HUES6 (cell line): ENCODE measurements around the gene GTSF1L.

Experiments
- H3K27ac ChIP-seq: 2 replicates; pipeline ENCODE4 v1.7.0; 2013; ENCODE audit warnings: low read depth, mild to moderate bottlenecking, low read length, inconsistent platforms
- H3K27me3 ChIP-seq: 2 replicates; pipeline ENCODE4 v1.6.1; 2013; ENCODE audit warnings: low read length; ENCODE audit not compliant: control insufficient read depth, insufficient read depth
- H3K36me3 ChIP-seq: 2 replicates; pipeline ENCODE4 v1.6.1; 2013; ENCODE audit warnings: low read length; ENCODE audit not compliant: control insufficient read depth, insufficient read depth
- H3K4me1 ChIP-seq: 2 replicates; pipeline ENCODE4 v1.6.1; 2013; ENCODE audit warnings: low read length; ENCODE audit not compliant: control insufficient read depth, insufficient read depth
- H3K4me3 ChIP-seq: 2 replicates; pipeline ENCODE4 v1.5.1; 2013; ENCODE audit warnings: low read depth, low read length
- H3K9ac ChIP-seq: one replicate; pipeline ENCODE4 v1.6.1; 2013; ENCODE audit warnings: mild to moderate bottlenecking, low read length
- H3K9me3 ChIP-seq: 2 replicates; pipeline ENCODE4 v1.6.1; 2013; ENCODE audit warnings: low read depth, low read length; ENCODE audit not compliant: control insufficient read depth, insufficient read depth

Gene GTSF1L

GRCh38 chr20:43726811-43727338, at the start of gene GTSF1L:
GTSF1L (minus strand) TSS chr20:43727002; CDS start chr20:43726694, 308 bp downstream.
- Histone ChIP-seq H3K36me3 (no peaks in the 10 kb centered on the region), H3K9me3 (no peaks in the 10 kb centered on the region), H3K4me3 (no peak within 1 kb of the TSS), H3K27ac (no peak within 1 kb of the TSS), H3K9ac (no peak within 1 kb of the TSS), H3K27me3 (no peaks in the 10 kb centered on the region), H3K4me1 (peaks cover under 1% of the 10 kb centered on the region)

DNA sequence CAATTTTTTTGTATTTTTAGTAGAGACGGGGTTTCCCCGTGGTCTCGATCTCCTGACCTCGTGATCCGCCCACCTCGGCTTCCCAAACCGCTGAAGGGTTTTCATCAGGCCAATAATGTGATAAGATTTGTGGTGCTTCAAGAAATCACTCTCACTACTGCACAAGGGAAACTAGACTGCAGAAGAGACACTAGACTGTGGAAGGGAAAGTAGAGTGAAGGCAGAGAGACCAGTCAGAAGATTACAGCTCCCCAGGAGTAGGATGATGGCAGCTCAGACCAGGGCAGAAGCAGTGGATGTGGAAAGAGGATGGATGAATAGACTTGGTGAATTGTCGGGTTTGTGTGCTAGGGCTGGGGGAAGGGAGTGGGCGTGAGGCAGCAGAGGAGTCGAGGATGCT, 48.0 kb upstream of the GTSF1L start:
- Histone ChIP-seq H3K27me3 (no peaks in the 10 kb centered on the region), H3K36me3 (no peaks in the 10 kb centered on the region), H3K4me1 (no peaks in the 10 kb centered on the region), H3K9me3 (peaks cover 20% of the 10 kb centered on the region), H3K27ac (no peak overlapping the region), H3K9ac (no peak overlapping the region), H3K4me3 (no peak overlapping the region)

DNA sequence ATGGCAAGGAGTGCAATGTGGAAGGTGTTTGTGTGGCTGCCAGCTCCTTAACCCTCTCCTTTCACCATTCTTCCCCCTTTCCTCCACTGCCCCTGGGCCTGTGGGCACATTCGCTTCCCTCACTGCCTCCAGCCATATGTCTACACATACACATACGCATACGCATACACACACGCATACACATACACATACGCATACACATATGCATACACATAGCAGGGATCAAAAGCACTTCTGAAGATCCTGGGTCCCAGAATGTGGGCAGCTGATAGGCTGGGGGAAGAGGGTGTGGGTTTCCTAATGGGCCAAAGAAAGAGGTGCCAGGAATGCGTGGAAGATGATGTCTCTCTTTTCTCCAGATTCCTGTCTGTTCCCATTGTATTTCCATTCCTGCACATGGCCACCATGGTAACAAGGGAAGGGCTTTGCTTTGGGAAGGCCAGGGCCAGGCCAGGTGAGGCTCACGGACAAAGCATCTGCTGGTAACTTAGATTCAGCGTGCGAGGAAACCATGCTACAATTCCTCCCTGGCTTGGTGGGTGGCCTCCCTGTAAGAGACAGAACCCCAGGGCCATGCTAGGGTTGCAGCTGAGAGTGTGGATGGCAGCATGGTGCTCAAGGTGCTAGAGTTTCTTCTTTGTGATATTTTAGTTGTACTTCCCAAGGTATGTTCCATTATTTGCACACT, 44.8 kb upstream of the GTSF1L start:
- no peak overlapping the region for H3K9ac ChIP-seq
- H3K4me1 ChIP-seq, result no peaks in the 10 kb centered on the region
- H3K27ac ChIP-seq, result no peak overlapping the region
- H3K4me3 ChIP-seq, result no peak overlapping the region
- no peaks in the 10 kb centered on the region for H3K36me3 ChIP-seq
- H3K9me3 ChIP-seq, result no peaks in the 10 kb centered on the region
- no peaks in the 10 kb centered on the region for H3K27me3 ChIP-seq

DNA sequence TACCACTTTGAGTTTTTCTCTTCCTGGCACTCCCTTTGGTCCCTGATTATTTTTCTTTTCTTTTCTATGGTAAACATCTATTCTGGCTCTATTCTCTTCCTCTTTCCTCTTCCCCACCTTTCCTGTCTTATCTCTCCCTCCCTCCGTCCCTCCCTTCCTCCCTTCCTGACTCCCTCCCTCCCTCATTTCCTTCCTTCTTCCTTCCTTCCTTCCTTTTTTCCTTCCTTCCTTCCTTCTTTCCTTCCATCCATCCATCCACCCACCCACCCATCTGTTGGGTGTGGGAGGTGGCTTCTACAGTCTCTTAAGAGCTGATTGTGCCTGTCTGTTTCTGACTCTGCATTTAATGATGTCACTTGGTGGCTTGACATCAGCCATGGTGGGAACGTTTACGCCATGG, 43.5 kb upstream of the GTSF1L start:
- no peaks in the 10 kb centered on the region for H3K27me3 ChIP-seq
- H3K4me1 ChIP-seq, result peaks cover 6% of the 10 kb centered on the region
- H3K9me3 ChIP-seq, result no peaks in the 10 kb centered on the region
- H3K36me3 ChIP-seq, result no peaks in the 10 kb centered on the region
- H3K4me3 ChIP-seq, result no peak overlapping the region
- no peak overlapping the region for H3K27ac ChIP-seq
- H3K9ac ChIP-seq, result no peak overlapping the region

GRCh38 chr20:43767686-43768474, 41.1 kb upstream of the GTSF1L start:
- no peaks in the 10 kb centered on the region for H3K36me3 ChIP-seq
- H3K27me3 ChIP-seq, result no peaks in the 10 kb centered on the region
- no peaks in the 10 kb centered on the region for H3K9me3 ChIP-seq
- H3K9ac ChIP-seq, result no peak overlapping the region
- H3K4me1 ChIP-seq, result peaks cover 6% of the 10 kb centered on the region
- H3K27ac ChIP-seq, result no peak overlapping the region
- no peak overlapping the region for H3K4me3 ChIP-seq

DNA sequence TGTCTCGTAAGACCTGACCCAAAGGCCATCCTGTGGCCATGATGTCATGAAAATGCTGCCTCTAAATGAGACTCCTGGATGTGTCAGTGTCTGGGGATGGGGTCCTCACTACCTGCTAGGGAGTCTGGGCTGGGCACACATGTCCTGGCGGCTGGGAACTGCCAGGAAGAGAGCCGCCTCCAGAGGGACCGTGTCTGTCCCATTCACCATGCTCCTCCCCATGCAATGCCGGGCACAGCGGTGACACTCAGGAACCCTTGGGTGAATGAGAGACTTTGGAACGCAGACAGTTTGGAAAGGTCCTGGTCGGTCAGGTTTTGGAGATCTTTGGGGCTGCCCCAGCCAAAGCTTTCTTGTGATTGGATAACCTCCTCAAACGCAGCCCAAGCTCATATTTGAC, 40.1 kb upstream of the GTSF1L start:
- Histone ChIP-seq H3K27me3 (no peaks in the 10 kb centered on the region), H3K9me3 (no peaks in the 10 kb centered on the region), H3K9ac (no peak overlapping the region), H3K4me1 (peaks cover 6% of the 10 kb centered on the region), H3K27ac (no peak overlapping the region), H3K4me3 (no peak overlapping the region), H3K36me3 (no peaks in the 10 kb centered on the region)

GRCh38 chr20:43766385-43766784, 39.6 kb upstream of the GTSF1L start:
- H3K9ac ChIP-seq, result no peak overlapping the region
- H3K27me3 ChIP-seq, result no peaks in the 10 kb centered on the region
- no peaks in the 10 kb centered on the region for H3K9me3 ChIP-seq
- H3K36me3 ChIP-seq, result no peaks in the 10 kb centered on the region
- no peak overlapping the region for H3K27ac ChIP-seq
- H3K4me3 ChIP-seq, result no peak overlapping the region
- H3K4me1 ChIP-seq, result peaks cover 6% of the 10 kb centered on the region

DNA sequence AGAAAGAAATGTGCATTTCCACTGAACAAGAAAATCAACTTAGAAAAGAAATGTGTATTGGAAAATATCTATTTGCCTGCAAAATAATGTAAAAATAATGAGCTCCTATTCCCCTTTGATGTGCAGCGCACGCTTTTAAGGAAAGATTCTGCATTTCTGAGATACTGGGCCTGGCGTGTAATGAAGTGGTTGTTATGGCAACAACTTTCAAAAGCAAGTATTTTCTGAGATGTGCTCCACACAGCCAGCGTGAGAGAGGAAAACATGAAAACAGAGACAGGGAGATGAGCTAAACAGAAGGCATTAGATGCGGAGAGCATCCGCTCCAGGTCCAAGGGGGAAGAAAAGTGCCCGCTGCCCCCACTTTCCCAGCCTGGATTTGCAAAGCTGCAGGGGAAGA, 39.1 kb upstream of the GTSF1L start:
- no peaks in the 10 kb centered on the region for H3K9me3 ChIP-seq
- no peaks in the 10 kb centered on the region for H3K27me3 ChIP-seq
- no peak overlapping the region for H3K27ac ChIP-seq
- H3K4me1 ChIP-seq, result peaks cover 6% of the 10 kb centered on the region
- H3K4me3 ChIP-seq, result no peak overlapping the region
- H3K9ac ChIP-seq, result no peak overlapping the region
- H3K36me3 ChIP-seq, result no peaks in the 10 kb centered on the region

DNA sequence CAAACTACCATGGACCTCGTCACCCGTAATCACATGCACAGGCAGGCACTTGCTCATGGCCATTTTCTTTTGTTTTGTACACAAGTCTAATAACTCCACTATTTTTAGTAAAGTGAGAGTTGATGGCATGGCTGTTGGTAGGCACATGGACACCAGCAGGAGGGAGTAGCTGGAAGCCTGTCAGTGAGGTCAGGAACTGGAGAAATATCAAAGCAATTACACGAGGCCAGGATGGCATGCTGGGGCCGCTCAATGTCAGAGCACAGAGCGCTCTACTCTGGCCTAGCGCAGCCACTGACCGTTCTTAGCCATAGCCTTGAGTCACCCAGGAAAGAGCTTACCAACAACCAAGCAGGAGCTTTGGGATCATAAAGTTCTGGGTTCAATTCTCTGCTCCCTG, 36.1 kb upstream of the GTSF1L start:
- Histone ChIP-seq H3K36me3 (no peaks in the 10 kb centered on the region), H3K27ac (no peak overlapping the region), H3K4me3 (no peak overlapping the region), H3K4me1 (peaks cover 6% of the 10 kb centered on the region), H3K9me3 (no peaks in the 10 kb centered on the region), H3K27me3 (no peaks in the 10 kb centered on the region), H3K9ac (no peak overlapping the region)

DNA sequence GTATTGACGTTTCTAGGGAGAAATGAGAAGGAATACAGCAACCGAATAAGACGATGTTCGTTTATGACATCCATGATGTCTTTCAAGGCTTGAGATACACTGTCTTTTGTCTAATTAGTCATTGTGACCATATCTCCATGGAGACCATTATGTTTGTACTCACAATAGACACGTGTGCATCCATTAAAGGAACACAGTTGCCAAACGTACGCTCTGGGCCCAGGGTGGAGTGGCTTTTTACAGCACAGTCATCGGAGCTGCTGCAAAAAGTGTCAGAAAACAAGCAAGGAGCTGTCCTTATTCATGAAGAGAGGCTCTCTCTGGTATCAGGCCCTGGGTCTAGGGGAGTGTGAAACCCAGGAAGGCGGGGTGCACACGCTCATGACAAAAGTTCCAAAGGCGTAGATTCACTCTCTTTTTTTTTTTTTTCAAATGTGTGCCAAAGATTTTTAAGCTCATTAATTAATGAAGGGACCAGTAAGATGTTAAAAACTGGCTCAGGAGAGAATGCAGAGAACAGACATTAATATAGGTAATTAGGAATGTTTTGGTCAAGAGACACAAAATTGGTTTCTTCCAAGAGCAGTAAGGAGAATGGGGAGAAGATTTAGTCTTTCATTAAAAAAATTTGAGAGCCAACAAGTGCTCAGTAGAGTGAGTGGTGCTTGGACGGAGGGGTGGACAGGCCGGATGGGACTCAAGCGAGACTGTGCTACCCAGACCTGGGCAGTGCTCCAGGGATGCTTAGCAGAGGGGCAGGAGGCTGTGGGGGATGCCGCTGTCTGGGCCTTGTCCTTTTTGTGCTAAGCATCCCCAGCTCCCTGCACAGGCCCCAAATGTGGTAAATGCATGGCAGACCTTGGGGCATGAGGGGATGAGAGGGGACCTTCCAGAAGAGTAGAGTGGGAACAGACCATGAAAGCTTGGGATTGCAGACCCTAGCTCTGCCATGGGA, 34.9 kb upstream of the GTSF1L start:
- peaks cover 6% of the 10 kb centered on the region for H3K4me1 ChIP-seq
- no peaks in the 10 kb centered on the region for H3K36me3 ChIP-seq
- no peak overlapping the region for H3K27ac ChIP-seq
- H3K4me3 ChIP-seq, result no peak overlapping the region
- H3K27me3 ChIP-seq, result no peaks in the 10 kb centered on the region
- H3K9ac ChIP-seq, result no peak overlapping the region
- no peaks in the 10 kb centered on the region for H3K9me3 ChIP-seq
